Neural progenitor cell (in vitro differentiated cells): ENCODE results near the gene BEAN1. TPM values are rescaled to one million over a fixed set of nuclear protein-coding genes. Genes with fewer than 3 reads are reported as not detected.

Source experiments
- DNase-seq: peaks from one replicate; pipeline ENCODE4 v3.0.0-alpha.2; 2016; ENCODE audit warnings: low spot score
- H2AFZ ChIP-seq: fragments of 200-600 bp; sonication (generic); replicated peaks from 2 replicates; pipeline ENCODE4 v1.6.1; 2016; ENCODE audit warnings: antibody characterized with exemption
- H3F3A ChIP-seq: fragments of 200-600 bp; sonication (generic); 2 replicates; pipeline ENCODE4 v1.6.1; 2016; ENCODE audit warnings: antibody characterized with exemption, low read depth
- H3K27ac ChIP-seq: fragments of 200-600 bp; sonication (generic); 2 replicates; pipeline ENCODE4 v1.5.1; 2016; ENCODE audit warnings: mild to moderate bottlenecking
- H3K27me3 ChIP-seq: fragments of 200-600 bp; sonication (generic); 2 replicates; pipeline ENCODE4 v1.6.1; 2016; ENCODE audit warnings: mild to moderate bottlenecking, moderate library complexity
- H3K36me3 ChIP-seq: fragments of 200-600 bp; sonication (generic); 2 replicates; pipeline ENCODE4 v1.5.1; 2016
- H3K4me1 ChIP-seq: fragments of 200-600 bp; sonication (generic); 2 replicates; pipeline ENCODE4 v1.6.1; 2016; ENCODE audit warnings: mixed run types
- H3K4me2 ChIP-seq: fragments of 200-600 bp; sonication (generic); 2 replicates; pipeline ENCODE4 v1.6.1; 2016
- H3K4me3 ChIP-seq: fragments of 200-600 bp; sonication (generic); 2 replicates; pipeline ENCODE4 v1.5.1; 2016
- H3K79me2 ChIP-seq: fragments of 200-600 bp; sonication (generic); 2 replicates; pipeline ENCODE4 v1.6.1; 2016; ENCODE audit warnings: low read depth
- H3K9ac ChIP-seq: fragments of 200-600 bp; sonication (generic); 2 replicates; pipeline ENCODE4 v1.6.1; 2016
- H3K9me3 ChIP-seq: fragments of 200-600 bp; sonication (generic); 2 replicates; pipeline ENCODE4 v1.5.1; 2016; ENCODE audit warnings: low read depth
- H4K20me1 ChIP-seq: fragments of 200-600 bp; sonication (generic); 2 replicates; pipeline ENCODE4 v1.6.1; 2016; ENCODE audit warnings: low read depth
- H3K27ac Mint-ChIP-seq: 3 replicates; pipeline ENCODE4 v1.8.0; 2021; ENCODE audit warnings: mixed read lengths
- H3K27me3 Mint-ChIP-seq: 2 replicates; pipeline ENCODE4 v1.8.0; 2022; ENCODE audit warnings: low read depth, mild to moderate bottlenecking, inconsistent platforms, moderate library complexity, mixed read lengths; ENCODE audit not compliant: insufficient read depth
- H3K36me3 Mint-ChIP-seq: 3 replicates; pipeline ENCODE4 v1.8.0; 2021; ENCODE audit warnings: mixed read lengths
- H3K4me1 Mint-ChIP-seq: 3 replicates; pipeline ENCODE4 v1.8.0; 2021; ENCODE audit warnings: mixed read lengths
- H3K4me3 Mint-ChIP-seq: 3 replicates; pipeline ENCODE4 v1.8.0; 2021; ENCODE audit warnings: mild to moderate bottlenecking, moderate library complexity, mixed read lengths
- H3K9me3 Mint-ChIP-seq: 3 replicates; pipeline ENCODE4 v1.8.0; 2020; ENCODE audit warnings: mixed read lengths
- EZH2 ChIP-seq: fragments of 200-600 bp; sonication (generic); IDR thresholded peaks from 2 replicates; pipeline ENCODE4 v1.6.1; 2017; ENCODE audit warnings: antibody characterized with exemption, mild to moderate bottlenecking, moderate library complexity
- EZH2phosphoT487 ChIP-seq: fragments of 200-600 bp; sonication (generic); IDR thresholded peaks from 2 replicates; pipeline ENCODE4 v1.6.1; 2017; ENCODE audit warnings: antibody characterized with exemption
- total RNA-seq: library from RNA; depleted of rRNA; stranded (reverse); fragments of >200 nt; gene quantifications from 2 replicates; pipeline ENCODE4 v1.2.3, GENCODE V29; 2015; ENCODE audit warnings: low replicate concordance
- TF ChIP-seq, protein P1 (sequence below): fragments of 200-600 bp; sonication (generic); IDR thresholded peaks from 2 replicates; pipeline ENCODE4 v1.5.1; 2017; ENCODE audit warnings: antibody characterized with exemption, mild to moderate bottlenecking

BEAN1 gene
- total RNA-seq, 1 donor from 2014 or later, result 0.32 TPM

DNA sequence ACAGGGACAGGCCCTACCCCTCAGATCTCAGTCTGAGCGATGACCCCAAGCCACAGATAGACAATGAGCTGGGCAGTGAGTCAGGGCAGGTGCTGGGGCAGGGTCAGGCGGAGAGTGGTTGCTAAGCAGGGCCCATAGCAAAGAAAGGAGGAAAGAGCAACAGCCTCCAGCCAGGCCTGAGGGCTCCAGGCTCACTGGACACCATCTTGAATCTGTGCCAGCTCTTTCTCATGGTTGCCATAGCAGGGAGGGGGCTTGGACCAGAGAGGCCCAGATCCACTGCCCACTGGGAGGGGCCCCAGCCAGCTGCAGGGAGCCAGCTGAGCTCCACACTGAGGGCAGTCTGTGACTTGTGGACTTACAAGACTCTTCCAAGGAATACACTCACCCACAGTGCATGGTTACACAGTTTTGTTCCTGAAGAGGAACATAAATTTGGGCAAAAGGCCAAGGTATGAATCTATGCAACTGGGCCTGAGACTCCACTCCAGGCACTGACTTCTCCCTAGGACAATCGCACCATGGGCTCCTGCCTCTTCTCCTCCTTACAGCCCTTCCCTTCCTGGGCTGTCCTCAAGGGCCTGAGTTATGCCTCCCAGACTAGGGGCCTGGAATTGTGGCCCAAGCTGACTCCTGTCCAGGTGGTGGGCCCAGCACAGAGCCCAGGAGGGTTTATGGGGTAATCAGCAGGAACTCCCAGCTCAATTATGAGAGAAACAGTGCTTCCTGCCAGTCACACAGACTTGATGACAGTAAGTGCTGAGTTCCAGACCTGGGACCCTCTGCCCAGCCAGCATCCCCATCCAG, 59.9 kb downstream of the BEAN1 start:
- Histone ChIP-seq H2AFZ (no peak overlapping the region), H4K20me1 (no peaks in the 10 kb centered on the region), H3K4me1 (no peaks in the 10 kb centered on the region), H3K36me3 (no peaks in the 10 kb centered on the region), H3K4me2 (no peak overlapping the region), H3K27ac (no peak overlapping the region), H3K9ac (no peak overlapping the region), H3K9me3 (no peaks in the 10 kb centered on the region), H3K79me2 (no peaks in the 10 kb centered on the region), H3K27me3 (no peaks in the 10 kb centered on the region), H3K4me3 (no peak overlapping the region), H3F3A (no peaks in the 10 kb centered on the region)
- H3K36me3 Mint-ChIP-seq, result peaks cover 1% of the 10 kb centered on the region
- H3K27ac Mint-ChIP-seq, result peak overlapping the region; percentile 62
- peaks cover 28% of the 10 kb centered on the region for H3K4me1 Mint-ChIP-seq
- H3K4me3 Mint-ChIP-seq, result no peak overlapping the region
- TF ChIP-seq EZH2, result no peak
- TF ChIP-seq, protein P1, sequence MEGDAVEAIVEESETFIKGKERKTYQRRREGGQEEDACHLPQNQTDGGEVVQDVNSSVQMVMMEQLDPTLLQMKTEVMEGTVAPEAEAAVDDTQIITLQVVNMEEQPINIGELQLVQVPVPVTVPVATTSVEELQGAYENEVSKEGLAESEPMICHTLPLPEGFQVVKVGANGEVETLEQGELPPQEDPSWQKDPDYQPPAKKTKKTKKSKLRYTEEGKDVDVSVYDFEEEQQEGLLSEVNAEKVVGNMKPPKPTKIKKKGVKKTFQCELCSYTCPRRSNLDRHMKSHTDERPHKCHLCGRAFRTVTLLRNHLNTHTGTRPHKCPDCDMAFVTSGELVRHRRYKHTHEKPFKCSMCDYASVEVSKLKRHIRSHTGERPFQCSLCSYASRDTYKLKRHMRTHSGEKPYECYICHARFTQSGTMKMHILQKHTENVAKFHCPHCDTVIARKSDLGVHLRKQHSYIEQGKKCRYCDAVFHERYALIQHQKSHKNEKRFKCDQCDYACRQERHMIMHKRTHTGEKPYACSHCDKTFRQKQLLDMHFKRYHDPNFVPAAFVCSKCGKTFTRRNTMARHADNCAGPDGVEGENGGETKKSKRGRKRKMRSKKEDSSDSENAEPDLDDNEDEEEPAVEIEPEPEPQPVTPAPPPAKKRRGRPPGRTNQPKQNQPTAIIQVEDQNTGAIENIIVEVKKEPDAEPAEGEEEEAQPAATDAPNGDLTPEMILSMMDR, result no peak
- no peak for TF ChIP-seq EZH2phosphoT487
- DNase-seq, result no peak
- peaks cover 18% of the 10 kb centered on the region for H3K27me3 Mint-ChIP-seq
- H3K9me3 Mint-ChIP-seq, result peaks cover 8% of the 10 kb centered on the region

DNA sequence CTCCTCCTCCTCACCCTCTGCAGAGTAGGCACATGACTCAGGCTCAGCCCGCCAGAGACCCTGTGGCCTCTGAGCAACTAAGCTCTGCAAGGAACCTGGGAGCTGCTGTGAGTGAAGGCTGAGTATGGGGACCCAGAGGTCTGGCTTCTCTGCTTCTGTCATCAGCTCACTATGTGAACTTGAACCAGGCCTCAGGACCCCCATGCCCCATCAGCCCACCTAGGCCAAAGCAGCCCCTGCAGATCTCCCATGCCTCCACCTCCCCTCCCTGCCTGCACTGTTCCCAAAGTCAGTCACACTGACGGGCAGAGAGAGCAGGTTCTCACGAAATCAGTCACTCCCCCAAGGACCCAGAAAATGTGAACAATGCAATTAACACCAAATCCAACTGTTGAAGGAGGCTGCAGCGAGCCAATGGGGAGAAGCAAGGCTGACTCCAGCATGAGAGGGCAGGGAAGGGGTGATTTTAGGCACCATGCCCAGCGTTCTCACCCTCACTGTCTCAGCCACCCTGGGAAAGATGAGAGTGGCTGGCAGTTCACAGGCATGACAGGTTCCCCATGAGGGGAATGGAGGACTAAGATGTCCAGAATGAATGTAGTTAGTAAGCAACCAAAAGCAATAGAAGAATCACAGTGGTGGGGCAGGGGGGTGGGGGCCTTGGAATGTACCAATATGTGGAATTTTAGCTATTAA, 60.6 kb downstream of the BEAN1 start:
- Histone ChIP-seq H3F3A (no peaks in the 10 kb centered on the region), H3K4me2 (no peak overlapping the region), H3K27me3 (no peaks in the 10 kb centered on the region), H3K79me2 (no peaks in the 10 kb centered on the region), H3K4me3 (no peak overlapping the region), H3K9me3 (no peaks in the 10 kb centered on the region), H3K27ac (no peak overlapping the region), H4K20me1 (no peaks in the 10 kb centered on the region), H3K9ac (no peak overlapping the region), H3K36me3 (no peaks in the 10 kb centered on the region), H3K4me1 (no peaks in the 10 kb centered on the region), H2AFZ (no peak overlapping the region)
- DNase-seq, result no peak
- peaks cover 16% of the 10 kb centered on the region for H3K27me3 Mint-ChIP-seq
- H3K9me3 Mint-ChIP-seq, result peaks cover 8% of the 10 kb centered on the region
- TF ChIP-seq EZH2, result no peak
- TF ChIP-seq, protein P1, result no peak
- TF ChIP-seq EZH2phosphoT487, result no peak
- H3K27ac Mint-ChIP-seq, result peak overlapping the region; percentile 89
- H3K4me3 Mint-ChIP-seq, result no peak overlapping the region
- peaks cover 28% of the 10 kb centered on the region for H3K4me1 Mint-ChIP-seq
- H3K36me3 Mint-ChIP-seq, result peaks cover 1% of the 10 kb centered on the region

DNA sequence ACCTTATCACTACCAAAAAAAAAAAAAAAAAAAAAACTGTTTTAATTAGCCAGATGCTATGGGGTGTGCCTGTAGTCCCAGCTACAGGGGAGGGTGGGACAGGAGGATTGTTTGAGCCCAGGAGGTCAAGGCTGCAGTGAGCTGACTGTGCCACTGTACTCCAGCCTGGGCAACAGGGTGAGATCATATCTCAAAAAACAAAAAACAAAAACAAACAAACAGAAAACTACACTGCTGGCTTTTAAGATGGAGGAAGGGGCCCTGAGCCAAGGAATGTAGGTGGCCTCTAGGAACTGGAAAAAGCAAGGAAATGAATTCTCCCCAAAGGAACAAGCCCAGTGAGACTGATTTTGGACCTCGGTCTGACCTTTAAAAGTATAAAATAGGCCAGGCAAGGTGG, 61.4 kb downstream of the BEAN1 start:
- Mint-ChIP-seq H3K4me1 (peaks cover 24% of the 10 kb centered on the region), H3K9me3 (peaks cover 8% of the 10 kb centered on the region), H3K4me3 (no peak overlapping the region), H3K36me3 (peaks cover 1% of the 10 kb centered on the region), H3K27me3 (peaks cover 15% of the 10 kb centered on the region), H3K27ac (peak overlapping the region; percentile 76)
- H3K9me3 ChIP-seq, result no peaks in the 10 kb centered on the region
- H3K4me3 ChIP-seq, result no peak overlapping the region
- TF ChIP-seq EZH2phosphoT487 (no peak), EZH2 (no peak)
- TF ChIP-seq, protein P1, result no peak
- no peak overlapping the region for H3K9ac ChIP-seq
- H3K4me1 ChIP-seq, result no peaks in the 10 kb centered on the region
- H3K36me3 ChIP-seq, result no peaks in the 10 kb centered on the region
- no peak for DNase-seq
- H4K20me1 ChIP-seq, result no peaks in the 10 kb centered on the region
- H2AFZ ChIP-seq, result no peak overlapping the region
- no peaks in the 10 kb centered on the region for H3K27me3 ChIP-seq
- no peak overlapping the region for H3K4me2 ChIP-seq
- no peaks in the 10 kb centered on the region for H3F3A ChIP-seq
- H3K79me2 ChIP-seq, result no peaks in the 10 kb centered on the region
- H3K27ac ChIP-seq, result no peak overlapping the region
